SKM-1 treated with dmso at 0.1 percent for 144 hours (cell line): ENCODE data around the gene USP24.

Experiments used
- DNase-seq: peaks from one replicate; lab custom pipeline; 2025; ENCODE audit not compliant: unreplicated experiment; lab: John Stamatoyannopoulos, UW

USP24 gene

GRCh38 chr1:55215194-55216021 lies at the start of gene USP24:
USP24 (minus strand) TSS chr1:55215364; CDS start chr1:55215113, 251 bp downstream.
- peak; percentile 57 for DNase-seq

- no peak for DNase-seq
Measured at GRCh38 chr1:55262822-55263221, 47.7 kb upstream of the USP24 start.

GRCh38 chr1:55259911-55260609 lies 44.9 kb upstream of the USP24 start:
- DNase-seq, result no peak

GRCh38 chr1:55257958-55258357 lies 42.8 kb upstream of the USP24 start:
- peak; percentile 35 for DNase-seq

GRCh38 chr1:55255901-55256300 lies 40.7 kb upstream of the USP24 start:
- no peak for DNase-seq

GRCh38 chr1:55252942-55253589 lies 37.9 kb upstream of the USP24 start:
- no peak for DNase-seq

- DNase-seq, result no peak
Measured at GRCh38 chr1:55250399-55251075, 35.4 kb upstream of the USP24 start.

- no peak for DNase-seq
Measured at GRCh38 chr1:55249646-55250398, 34.7 kb upstream of the USP24 start.

GRCh38 chr1:55246896-55247295 lies 31.7 kb upstream of the USP24 start:
- DNase-seq, result no peak

GRCh38 chr1:55246331-55246730 lies 31.2 kb upstream of the USP24 start:
- DNase-seq, result no peak

GRCh38 chr1:55245781-55246180 lies 30.6 kb upstream of the USP24 start:
- DNase-seq, result no peak

- peak; percentile 80 for DNase-seq
Measured at GRCh38 chr1:55244476-55245099, 29.4 kb upstream of the USP24 start.

GRCh38 chr1:55243655-55244054 lies 28.5 kb upstream of the USP24 start:
- no peak for DNase-seq

- DNase-seq, result no peak
Measured at GRCh38 chr1:55239548-55239947, 24.4 kb upstream of the USP24 start.

- DNase-seq, result no peak
Measured at GRCh38 chr1:55235722-55236121, 20.6 kb upstream of the USP24 start.

- no peak for DNase-seq
Measured at GRCh38 chr1:55234016-55234415, 18.9 kb upstream of the USP24 start.

- DNase-seq, result no peak
Measured at GRCh38 chr1:55233145-55233777, 18.1 kb upstream of the USP24 start.

GRCh38 chr1:55232448-55233144 lies 17.4 kb upstream of the USP24 start:
- DNase-seq, result no peak

- no peak for DNase-seq
Measured at GRCh38 chr1:55231745-55232144, 16.6 kb upstream of the USP24 start.
